K562 (cell line): Measurements from ENCODE around the gene VPS13D. TPM values are rescaled to one million over a fixed set of nuclear protein-coding genes. Genes with fewer than 3 reads are reported as not detected.

Source experiments
- ATAC-seq: fragments of 200-7000 bp; cut with Tn5 transposase; 3 replicates; pipeline ENCODE4 v1.9.1; 2020; ENCODE audit warnings: moderate library complexity
- BruUV-seq: library from RNA; stranded (reverse); fragments of 400-500 nt; replicated peaks from 2 replicates; lab custom pipeline; 2021; lab: Mats Ljungman, UMichigan
- CTCF ChIA-PET: fragments of 300-600 bp; formaldehyde crosslinking; extraction: SDS; loops from one replicate; lab custom pipeline; 2021; ENCODE audit warnings: low intra/inter-chr PET ratio; lab: Yijun Ruan, JAX
- POLR2A ChIA-PET: fragments of 300-600, 350-650 bp; sonication (Branson Sonifier 250); formaldehyde crosslinking; extraction: SDS; loops from one replicate; lab custom pipeline; 2021; ENCODE audit warnings: antibody characterized with exemption, inconsistent platforms; lab: Yijun Ruan, JAX
- DNase-seq, 4 experiments: peaks; one replicate each; pipeline versions ENCODE4 v3.0.0 to v3.0.0-alpha.2; 2011 to 2018; ENCODE audit warnings: low spot score in 3 of 4, mixed read lengths in 3 of 4; ENCODE audit errors: extremely low read depth in 1 of 4
- FAIRE-seq: peaks from 2 replicates; lab custom pipeline; 2011; peaks lifted over from hg19 to GRCh38; lab: Jason Lieb, UNC
- H2AFZ ChIP-seq: 2 replicates; pipeline ENCODE4 v1.6.0; 2011; ENCODE audit warnings: low read depth, low read length, control low read depth, inconsistent platforms
- H3K27ac ChIP-seq: fragments of 200-600 bp; 3 replicates; pipeline ENCODE4 v1.8.0; 2011; ENCODE audit warnings: low read depth, mild to moderate bottlenecking, control low read depth, inconsistent platforms, low read length, moderate library complexity, mixed read lengths; ENCODE audit errors: extremely low read depth
- H3K27me3 ChIP-seq, 2 experiments: fragments of 300-600 bp in 1 of 2; 2 replicates in 1 of 2; 3 replicates in 1 of 2; pipeline versions ENCODE4 v1.6.0 to v1.8.0; 2011; ENCODE audit warnings: inconsistent platforms in 2 of 2, low read length in 2 of 2, mild to moderate bottlenecking in 1 of 2, mixed read lengths in 1 of 2, moderate library complexity in 1 of 2; ENCODE audit not compliant: control insufficient read depth in 2 of 2, insufficient read depth in 2 of 2
- H3K36me3 ChIP-seq: fragments of 300-600 bp; 3 replicates; pipeline ENCODE4 v1.8.0; 2011; ENCODE audit warnings: mild to moderate bottlenecking, low read length, inconsistent platforms; ENCODE audit not compliant: control insufficient read depth, insufficient read depth
- H3K4me1 ChIP-seq, 2 experiments: fragments of 200-600 bp in 1 of 2; replicated peaks in 1 of 2; 2 replicates in 1 of 2; 3 replicates in 1 of 2; pipeline versions ENCODE4 v1.5.1 to v1.8.0; 2011; ENCODE audit warnings: inconsistent platforms in 2 of 2, low read length in 2 of 2, mild to moderate bottlenecking in 1 of 2, mixed read lengths in 1 of 2, moderate library complexity in 1 of 2; ENCODE audit not compliant: control insufficient read depth in 2 of 2, insufficient read depth in 2 of 2
- H3K4me2 ChIP-seq: 2 replicates; pipeline ENCODE4 v1.6.1; 2011; ENCODE audit warnings: low read length, control low read depth, inconsistent platforms, mixed read lengths; ENCODE audit not compliant: insufficient read depth
- H3K4me3 ChIP-seq: fragments of 200-600 bp; sonication (generic), shearing (Covaris generic); 2 replicates; pipeline ENCODE4 v1.5.1; 2016; ENCODE audit warnings: control low read depth, inconsistent platforms
- H3K79me2 ChIP-seq: fragments of 200-600 bp; 3 replicates; pipeline ENCODE4 v1.8.0; 2011; ENCODE audit warnings: low read length, inconsistent platforms; ENCODE audit not compliant: control insufficient read depth, insufficient read depth
- H3K9ac ChIP-seq, 2 experiments: 2 replicates each; pipeline versions ENCODE4 v1.6.0 to v1.6.1; 2011; ENCODE audit warnings: low read depth in 2 of 2, low read length in 2 of 2, control low read depth in 1 of 2, inconsistent platforms in 1 of 2, mild to moderate bottlenecking in 1 of 2, mixed read lengths in 1 of 2; ENCODE audit not compliant: insufficient read depth in 1 of 2
- H3K9me1 ChIP-seq: one replicate; pipeline ENCODE4 v1.6.0; 2011; ENCODE audit warnings: inconsistent platforms, mild to moderate bottlenecking, low read length, moderate library complexity; ENCODE audit not compliant: control insufficient read depth, insufficient read depth
- H3K9me3 ChIP-seq: replicated peaks from 2 replicates; pipeline ENCODE4 v1.5.1; 2011; ENCODE audit warnings: low read depth, low read length, inconsistent platforms; ENCODE audit not compliant: control insufficient read depth, insufficient read depth
- H4K20me1 ChIP-seq: replicated peaks from 2 replicates; pipeline ENCODE4 v1.6.1; 2011; ENCODE audit warnings: low read length, inconsistent platforms, mixed read lengths; ENCODE audit not compliant: control insufficient read depth, insufficient read depth
- ESRRA ChIP-seq: fragments of 450-650 bp; IDR thresholded peaks from 2 replicates; pipeline ENCODE4 v1.6.1; 2014; ENCODE audit warnings: low read depth, mild to moderate bottlenecking, moderate library complexity, borderline replicate concordance
- STAG1 ChIP-seq: sonication (generic); formaldehyde crosslinking; IDR thresholded peaks from 2 replicates; pipeline ENCODE4 v1.5.0; 2020; ENCODE audit warnings: missing genetic modification reagents, borderline replicate concordance
- XRCC5 ChIP-seq: fragments of 200-400 bp; formaldehyde crosslinking; IDR thresholded peaks from 2 replicates; pipeline ENCODE4 v1.6.1; 2017; ENCODE audit warnings: low read depth, mild to moderate bottlenecking, low read length
- ZNF347 ChIP-seq: fragments of 450-650 bp; formaldehyde crosslinking; IDR thresholded peaks from 2 replicates; pipeline ENCODE4 v1.4.0; 2020; ENCODE audit warnings: low read depth, mild to moderate bottlenecking, moderate library complexity
- ZNF586 ChIP-seq: fragments of 450-650 bp; formaldehyde crosslinking; conservative IDR thresholded peaks from 2 replicates; pipeline ENCODE4 v1.4.0; 2020; ENCODE audit warnings: mild to moderate bottlenecking, moderate library complexity
- ZNF699 ChIP-seq: fragments of 250-450 bp; sonication (Bioruptor Pico); IDR thresholded peaks from 2 replicates; pipeline ENCODE4 v1.8.0; 2021; ENCODE audit warnings: mild to moderate bottlenecking, moderate library complexity; ENCODE audit not compliant: insufficient replicate concordance
- WGBS: fragments of 100-300 bp; shearing (Covaris generic); methylation state at CpG from one replicate; pipeline ENCODE4 v1.1.6; 2016; ENCODE audit warnings: low coverage, mixed read lengths; ENCODE audit not compliant: insufficient coverage; ENCODE audit errors: missing lambda C conversion rate; 5-methylcytosine and 5-hydroxymethylcytosine counted together
- in situ Hi-C: fragments of 300-500 bp; cut with MboI; formaldehyde crosslinking; loops from 4 replicates; pipeline ENCODE4 v1.15.0; 2018; ENCODE audit warnings: inconsistent platforms, mixed read lengths
- intact Hi-C: fragments of 100-400 bp; cut with micrococcal nuclease; formaldehyde crosslinking; loops from 2 replicates; pipeline ENCODE4 v1.14.2; 2022
- polyA plus RNA-seq, 8 experiments: library from polyadenylated mRNA; depleted of rRNA in 4 of 8; stranded (reverse) in 5 of 8; unstranded in 3 of 8; fragments of >200 nt; fragmentation: Nextera tagmentation in 2 of 8; fragmentation: Illumina TruSeq in 1 of 8; extraction: Ambion mirVana in 2 of 8; extraction: Trizol in 1 of 8; gene quantifications; 2 replicates each; pipeline versions ENCODE4 v1.2.1 to v1.2.3, GENCODE V29; 2011 to 2014; ENCODE audit warnings: inconsistent platforms in 1 of 8, missing spikeins in 1 of 8
- total RNA-seq, 7 experiments: library from RNA; depleted of rRNA in 6 of 7; stranded (reverse); fragments of >200 nt in 6 of 7; fragmentation: Illumina TruSeq in 2 of 7; extraction: Trizol in 2 of 7; gene quantifications; 2 replicates each; pipeline versions ENCODE4 v1.2.1 to v1.2.3, GENCODE V29; 2011 to 2021; ENCODE audit warnings: low replicate concordance in 1 of 7
- TF ChIP-seq, protein P1 (sequence below): sonication (generic); formaldehyde crosslinking; IDR thresholded peaks from 2 replicates; pipeline ENCODE4 v1.8.0; 2022; ENCODE audit warnings: mild to moderate bottlenecking, missing genetic modification reagents, borderline replicate concordance
- TF ChIP-seq, protein P2 (sequence below): fragments of 200-400 bp; formaldehyde crosslinking; IDR thresholded peaks from 2 replicates; pipeline ENCODE4 v1.6.1; 2017; ENCODE audit warnings: mild to moderate bottlenecking, low read depth, low read length, moderate library complexity

Gene VPS13D
- total and polyA plus RNA-seq, 9 of the 15 experiments (the other 6 are each of a cell fraction or from before 2014, with no cell fraction given) = 6.1 to 51.5 (median 38.5) TPM

DNA sequence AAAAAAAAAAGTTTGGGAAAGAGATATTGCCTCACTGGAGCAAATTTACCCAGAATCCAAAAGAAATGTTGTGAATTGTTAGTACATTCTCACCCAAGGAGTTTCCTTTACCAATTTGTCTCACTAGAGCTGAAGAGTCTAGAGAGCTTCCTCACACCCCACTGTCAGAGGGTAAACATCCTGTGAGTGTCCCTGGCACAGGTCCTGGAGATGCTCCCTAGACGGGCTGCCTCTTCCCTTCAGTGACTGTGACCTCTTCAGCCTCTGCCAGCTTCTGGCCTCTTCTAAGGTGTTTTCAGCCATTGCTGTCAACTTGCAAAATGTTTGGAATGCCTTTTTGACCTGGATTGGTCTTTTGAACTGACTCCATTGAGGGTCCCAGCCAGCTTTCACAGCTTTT is 228.7 kb downstream of the VPS13D start:
- no peak overlapping the region for H3K27ac ChIP-seq
- H3K4me3 ChIP-seq = no peak overlapping the region
- intact Hi-C loops (no loop called here), in situ Hi-C loops (no loop called here)
- H3K9ac ChIP-seq = no peak overlapping the region
- peaks cover 10% of the 10 kb centered on the region; the same call in 2 of the 3 replicates for H3K79me2 ChIP-seq
- H4K20me1 ChIP-seq = no peaks in the 10 kb centered on the region
- POLR2A ChIA-PET = interaction anchor here (0.7 to 2.7 kb wide), 4 partner anchors 9 to 23 kb away, joined by 3 to 12 read pairs (median 4); no protein-coding TSS in a partner anchor
- peaks cover 7% of the 10 kb centered on the region for H3K9me1 ChIP-seq
- CTCF ChIA-PET = no interaction called here
- no peaks in the 10 kb centered on the region for H3K9me3 ChIP-seq
- no peak for DNase-seq
- no peaks in the 10 kb centered on the region for H3K27me3 ChIP-seq
- FAIRE-seq = no peak
- TF ChIP-seq ESRRA (no peak), ZNF699 (CRISPR knock-in tag) (no peak), XRCC5 (no peak), STAG1 (CRISPR knock-in tag) (no peak), ZNF347 (CRISPR knock-in tag) (no peak), ZNF586 (CRISPR knock-in tag) (no peak)
- TF ChIP-seq, protein P1, sequence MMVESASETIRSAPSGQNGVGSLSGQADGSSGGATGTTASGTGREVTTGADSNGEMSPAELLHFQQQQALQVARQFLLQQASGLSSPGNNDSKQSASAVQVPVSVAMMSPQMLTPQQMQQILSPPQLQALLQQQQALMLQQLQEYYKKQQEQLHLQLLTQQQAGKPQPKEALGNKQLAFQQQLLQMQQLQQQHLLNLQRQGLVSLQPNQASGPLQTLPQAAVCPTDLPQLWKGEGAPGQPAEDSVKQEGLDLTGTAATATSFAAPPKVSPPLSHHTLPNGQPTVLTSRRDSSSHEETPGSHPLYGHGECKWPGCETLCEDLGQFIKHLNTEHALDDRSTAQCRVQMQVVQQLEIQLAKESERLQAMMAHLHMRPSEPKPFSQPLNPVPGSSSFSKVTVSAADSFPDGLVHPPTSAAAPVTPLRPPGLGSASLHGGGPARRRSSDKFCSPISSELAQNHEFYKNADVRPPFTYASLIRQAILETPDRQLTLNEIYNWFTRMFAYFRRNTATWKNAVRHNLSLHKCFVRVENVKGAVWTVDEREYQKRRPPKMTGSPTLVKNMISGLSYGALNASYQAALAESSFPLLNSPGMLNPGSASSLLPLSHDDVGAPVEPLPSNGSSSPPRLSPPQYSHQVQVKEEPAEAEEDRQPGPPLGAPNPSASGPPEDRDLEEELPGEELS = no peak
- TF ChIP-seq, protein P2, sequence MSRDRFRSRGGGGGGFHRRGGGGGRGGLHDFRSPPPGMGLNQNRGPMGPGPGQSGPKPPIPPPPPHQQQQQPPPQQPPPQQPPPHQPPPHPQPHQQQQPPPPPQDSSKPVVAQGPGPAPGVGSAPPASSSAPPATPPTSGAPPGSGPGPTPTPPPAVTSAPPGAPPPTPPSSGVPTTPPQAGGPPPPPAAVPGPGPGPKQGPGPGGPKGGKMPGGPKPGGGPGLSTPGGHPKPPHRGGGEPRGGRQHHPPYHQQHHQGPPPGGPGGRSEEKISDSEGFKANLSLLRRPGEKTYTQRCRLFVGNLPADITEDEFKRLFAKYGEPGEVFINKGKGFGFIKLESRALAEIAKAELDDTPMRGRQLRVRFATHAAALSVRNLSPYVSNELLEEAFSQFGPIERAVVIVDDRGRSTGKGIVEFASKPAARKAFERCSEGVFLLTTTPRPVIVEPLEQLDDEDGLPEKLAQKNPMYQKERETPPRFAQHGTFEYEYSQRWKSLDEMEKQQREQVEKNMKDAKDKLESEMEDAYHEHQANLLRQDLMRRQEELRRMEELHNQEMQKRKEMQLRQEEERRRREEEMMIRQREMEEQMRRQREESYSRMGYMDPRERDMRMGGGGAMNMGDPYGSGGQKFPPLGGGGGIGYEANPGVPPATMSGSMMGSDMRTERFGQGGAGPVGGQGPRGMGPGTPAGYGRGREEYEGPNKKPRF = no peak
- H3K36me3 ChIP-seq = peaks cover 71% of the 10 kb centered on the region
- H3K4me2 ChIP-seq = no peak overlapping the region
- ATAC-seq = no peak
- no TSS peak for BruUV-seq
- no peak overlapping the region for H2AFZ ChIP-seq
- 63% methylated on average over 1 of the region's 1 CpG for WGBS
- peaks cover 26 to 53% of the 10 kb centered on the region in 2 experiments; a peak in 4 of 5 replicates for H3K4me1 ChIP-seq
